Measurements from ENCODE around the gene GMPR.

The GMPR gene

DNA sequence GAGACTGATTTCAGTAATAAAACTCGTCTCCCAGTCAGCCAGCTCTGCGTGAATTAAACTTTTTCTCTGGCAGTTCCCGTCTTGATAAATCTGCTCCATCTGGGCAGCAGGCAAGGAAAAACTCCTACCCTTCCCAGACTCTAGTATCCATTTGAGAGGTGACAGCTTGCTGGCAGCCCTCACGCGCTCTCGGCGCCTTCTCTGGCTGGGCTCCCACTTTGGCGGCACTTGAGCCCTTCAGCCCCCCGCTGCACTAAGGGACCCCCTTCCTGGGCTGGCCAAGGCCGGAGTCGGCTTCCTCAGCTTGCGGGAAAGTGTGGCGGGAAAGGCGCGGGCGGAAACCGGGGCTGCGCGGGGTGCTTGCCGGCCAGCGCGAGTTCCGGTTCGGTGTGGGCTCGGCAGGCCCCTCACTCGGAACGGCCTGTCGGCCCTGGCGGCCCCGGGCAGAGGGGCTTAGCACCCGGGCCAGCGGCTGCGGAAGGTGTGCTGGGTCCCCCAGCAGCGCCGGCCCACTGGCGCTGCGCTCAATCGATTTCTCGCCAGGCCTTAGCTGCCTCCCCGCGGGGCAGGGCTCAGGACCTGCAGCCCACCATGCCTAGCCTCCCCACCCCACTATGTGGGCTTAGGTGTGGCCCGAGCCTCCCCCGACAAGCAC, 21.8 kb upstream of the GMPR start:
- TF ChIP-seq, protein P1, sequence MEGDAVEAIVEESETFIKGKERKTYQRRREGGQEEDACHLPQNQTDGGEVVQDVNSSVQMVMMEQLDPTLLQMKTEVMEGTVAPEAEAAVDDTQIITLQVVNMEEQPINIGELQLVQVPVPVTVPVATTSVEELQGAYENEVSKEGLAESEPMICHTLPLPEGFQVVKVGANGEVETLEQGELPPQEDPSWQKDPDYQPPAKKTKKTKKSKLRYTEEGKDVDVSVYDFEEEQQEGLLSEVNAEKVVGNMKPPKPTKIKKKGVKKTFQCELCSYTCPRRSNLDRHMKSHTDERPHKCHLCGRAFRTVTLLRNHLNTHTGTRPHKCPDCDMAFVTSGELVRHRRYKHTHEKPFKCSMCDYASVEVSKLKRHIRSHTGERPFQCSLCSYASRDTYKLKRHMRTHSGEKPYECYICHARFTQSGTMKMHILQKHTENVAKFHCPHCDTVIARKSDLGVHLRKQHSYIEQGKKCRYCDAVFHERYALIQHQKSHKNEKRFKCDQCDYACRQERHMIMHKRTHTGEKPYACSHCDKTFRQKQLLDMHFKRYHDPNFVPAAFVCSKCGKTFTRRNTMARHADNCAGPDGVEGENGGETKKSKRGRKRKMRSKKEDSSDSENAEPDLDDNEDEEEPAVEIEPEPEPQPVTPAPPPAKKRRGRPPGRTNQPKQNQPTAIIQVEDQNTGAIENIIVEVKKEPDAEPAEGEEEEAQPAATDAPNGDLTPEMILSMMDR (IDR thresholded peaks at IDR 0.05), result no peak

DNA sequence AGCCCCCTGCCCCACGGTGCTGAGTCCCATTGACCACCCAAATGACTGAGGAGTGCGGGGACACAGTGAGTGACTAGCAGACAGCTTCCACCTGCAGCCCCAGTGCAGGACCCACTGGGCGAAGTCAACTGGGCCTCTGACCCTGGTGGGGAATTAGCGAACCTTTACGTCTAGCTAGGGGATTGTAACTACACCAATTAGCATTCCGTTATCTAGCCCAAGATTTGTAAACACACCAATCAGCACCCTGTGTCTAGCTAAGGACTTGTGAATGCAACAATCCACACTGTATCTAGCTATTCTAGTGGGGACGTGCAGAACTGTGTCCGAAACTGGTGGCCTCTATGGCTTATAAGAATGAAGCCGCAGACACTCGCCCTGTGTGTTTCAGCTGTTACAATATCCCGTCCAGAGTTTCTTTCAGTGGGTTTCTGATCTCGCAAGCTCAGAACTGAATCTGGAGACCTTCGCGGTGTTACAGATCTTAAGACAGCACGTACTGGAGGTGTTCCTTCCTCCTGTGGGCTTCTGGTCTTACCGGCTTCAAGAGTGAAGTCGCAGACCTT, 21.1 kb upstream of the GMPR start:
- TF ChIP-seq, protein P1 (IDR thresholded peaks at IDR 0.05), result no peak

DNA sequence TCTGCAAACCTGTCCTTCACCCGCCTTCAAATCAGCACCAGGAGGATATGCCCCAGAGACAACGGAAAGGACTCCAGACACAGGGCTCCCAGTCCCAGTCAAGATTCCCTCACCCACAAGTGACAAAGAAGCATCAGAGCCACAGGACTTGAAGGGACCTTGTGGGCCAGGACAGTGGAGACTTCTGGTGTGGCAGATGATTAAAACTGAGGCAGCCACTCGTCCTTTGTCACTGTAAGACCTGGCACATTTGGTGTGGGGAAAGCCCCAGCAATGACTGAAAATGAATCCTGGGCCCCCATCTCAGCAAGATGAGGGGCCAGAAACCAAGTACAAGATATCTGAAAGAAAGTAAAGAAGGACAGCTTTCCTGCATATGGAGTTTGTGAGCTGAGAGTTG, 15.6 kb upstream of the GMPR start:
- TF ChIP-seq, protein P1 (IDR thresholded peaks at IDR 0.05), result no peak

DNA sequence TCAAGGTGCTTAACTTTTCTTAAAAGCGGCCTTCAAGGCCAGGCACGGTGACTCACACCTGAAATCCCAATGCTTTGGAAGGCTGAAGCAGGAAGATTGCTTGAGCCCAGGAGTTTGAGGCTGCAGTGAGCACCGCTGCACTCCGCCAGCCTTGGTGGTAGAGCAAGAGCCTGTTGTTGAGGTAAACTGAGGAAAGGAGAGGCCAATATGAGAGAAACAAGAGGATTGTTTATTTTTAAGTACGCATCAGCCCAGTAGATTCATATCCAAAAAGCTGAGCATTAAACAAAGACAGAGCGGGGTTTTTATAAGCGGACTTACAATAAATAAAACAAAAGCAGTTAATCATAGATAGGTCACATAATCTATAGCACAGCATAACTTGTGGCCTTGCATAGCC, 15.0 kb upstream of the GMPR start:
- TF ChIP-seq, protein P1 (IDR thresholded peaks at IDR 0.05), result no peak

DNA sequence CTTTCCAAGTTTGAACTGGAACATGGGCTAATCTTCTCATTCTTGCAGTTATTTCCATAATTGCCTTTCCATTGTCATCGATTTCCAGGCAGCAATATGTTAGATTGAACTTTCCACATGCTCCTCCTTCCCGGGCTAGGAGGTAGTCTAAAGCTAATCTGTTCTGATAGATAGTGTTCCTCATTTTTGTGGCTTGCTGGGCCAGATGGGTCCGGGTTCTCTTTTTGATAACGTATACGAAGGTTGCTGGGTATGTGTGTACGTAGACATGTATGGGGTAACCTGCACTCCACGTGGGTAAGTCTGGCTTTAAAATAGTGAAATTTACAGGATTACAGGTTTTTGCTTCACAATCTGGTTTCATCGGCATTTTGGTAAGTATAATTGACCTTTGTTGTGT, 14.0 kb upstream of the GMPR start:
- TF ChIP-seq, protein P1 (IDR thresholded peaks at IDR 0.05), result no peak

DNA sequence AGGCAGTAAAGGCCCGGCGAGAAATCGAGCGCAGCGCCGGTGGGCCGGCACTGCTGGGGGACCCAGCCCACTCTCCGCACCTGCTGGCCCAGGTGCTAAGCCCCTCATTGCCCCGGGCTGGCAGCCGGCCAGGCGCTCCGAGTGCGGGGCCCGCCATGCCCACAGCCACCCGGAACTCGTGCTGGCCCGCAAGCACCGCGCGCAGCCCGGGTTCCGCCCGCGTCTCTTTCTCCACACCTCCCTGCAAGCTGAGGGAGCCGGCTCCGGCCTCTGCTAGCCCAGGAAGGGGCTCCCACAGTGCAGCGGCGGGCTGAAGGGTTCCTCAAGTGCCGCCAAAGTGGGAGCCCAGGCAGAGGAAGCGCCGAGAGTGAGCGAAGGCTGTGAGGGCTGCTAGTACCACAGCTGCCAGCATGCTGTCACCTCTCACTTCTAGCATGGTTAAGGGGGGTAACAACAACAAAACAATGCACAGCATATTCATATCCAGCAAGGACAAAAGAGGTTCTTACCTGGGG, 11.3 kb upstream of the GMPR start:
- TF ChIP-seq, protein P1 (IDR thresholded peaks at IDR 0.05), result no peak

DNA sequence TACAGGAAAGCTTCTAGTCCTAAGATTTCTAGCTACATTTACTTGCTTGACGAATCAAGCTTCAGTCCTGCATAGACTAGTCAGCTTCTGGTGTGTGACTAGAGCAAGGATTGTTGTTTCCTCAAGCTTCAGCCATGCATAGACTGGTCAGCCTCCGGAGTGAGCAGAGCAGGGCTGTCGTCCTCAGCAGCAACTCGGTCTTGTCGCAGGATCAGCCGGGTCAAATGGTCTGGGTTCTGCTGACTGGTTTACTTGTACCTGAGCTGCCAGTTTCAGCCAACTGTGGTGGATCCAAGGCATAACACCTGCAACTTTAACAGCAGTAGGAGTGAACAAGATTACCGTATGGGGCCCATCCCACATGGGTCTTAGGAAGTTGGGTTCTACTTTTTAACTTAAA, 10.8 kb upstream of the GMPR start:
- TF ChIP-seq, protein P1 (IDR thresholded peaks at IDR 0.05), result no peak

Measured in LNCAP (cell line).